Nephron (organoid): ENCODE measurements around the gene CDH4.

ENCODE experiments used
- H3K27ac Mint-ChIP-seq, 3 experiments: 2 replicates each; pipeline ENCODE4 v1.8.0; 2020; ENCODE audit warnings: mixed read lengths in 3 of 3, mild to moderate bottlenecking in 2 of 3, moderate library complexity in 1 of 3
- H3K27me3 Mint-ChIP-seq: 2 replicates; pipeline ENCODE4 v1.8.0; 2021; ENCODE audit warnings: low read depth, mild to moderate bottlenecking, moderate library complexity, mixed read lengths
- H3K36me3 Mint-ChIP-seq: 2 replicates; pipeline ENCODE4 v1.8.0; 2020; ENCODE audit warnings: low read depth, mixed read lengths
- H3K4me1 Mint-ChIP-seq: 2 replicates; pipeline ENCODE4 v1.8.0; 2020; ENCODE audit warnings: mixed read lengths
- H3K4me3 Mint-ChIP-seq, 3 experiments: 2 replicates each; pipeline ENCODE4 v1.8.0; 2020; ENCODE audit warnings: mild to moderate bottlenecking in 3 of 3, mixed read lengths in 3 of 3, moderate library complexity in 2 of 3
- H3K9me3 Mint-ChIP-seq: 2 replicates; pipeline ENCODE4 v1.8.0; 2020; ENCODE audit warnings: mixed read lengths
- TF ChIP-seq, protein P1 (sequence below), 3 experiments: fragments of 200-600 bp; sonication (generic); IDR thresholded peaks; one replicate each; pipeline ENCODE4 v1.5.0; 2021; ENCODE audit warnings: antibody characterized with exemption in 3 of 3; ENCODE audit not compliant: unreplicated experiment in 3 of 3

The CDH4 gene

GRCh38 chr20:61316346-61316745 is 64.3 kb downstream of the CDH4 start:
- Mint-ChIP-seq H3K4me1 (peaks cover 17% of the 10 kb centered on the region), H3K27ac (no peak overlapping the region), H3K4me3 (no peak overlapping the region), H3K9me3 (no peaks in the 10 kb centered on the region), H3K36me3 (no peaks in the 10 kb centered on the region), H3K27me3 (peaks cover 79% of the 10 kb centered on the region)
- TF ChIP-seq, protein P1, sequence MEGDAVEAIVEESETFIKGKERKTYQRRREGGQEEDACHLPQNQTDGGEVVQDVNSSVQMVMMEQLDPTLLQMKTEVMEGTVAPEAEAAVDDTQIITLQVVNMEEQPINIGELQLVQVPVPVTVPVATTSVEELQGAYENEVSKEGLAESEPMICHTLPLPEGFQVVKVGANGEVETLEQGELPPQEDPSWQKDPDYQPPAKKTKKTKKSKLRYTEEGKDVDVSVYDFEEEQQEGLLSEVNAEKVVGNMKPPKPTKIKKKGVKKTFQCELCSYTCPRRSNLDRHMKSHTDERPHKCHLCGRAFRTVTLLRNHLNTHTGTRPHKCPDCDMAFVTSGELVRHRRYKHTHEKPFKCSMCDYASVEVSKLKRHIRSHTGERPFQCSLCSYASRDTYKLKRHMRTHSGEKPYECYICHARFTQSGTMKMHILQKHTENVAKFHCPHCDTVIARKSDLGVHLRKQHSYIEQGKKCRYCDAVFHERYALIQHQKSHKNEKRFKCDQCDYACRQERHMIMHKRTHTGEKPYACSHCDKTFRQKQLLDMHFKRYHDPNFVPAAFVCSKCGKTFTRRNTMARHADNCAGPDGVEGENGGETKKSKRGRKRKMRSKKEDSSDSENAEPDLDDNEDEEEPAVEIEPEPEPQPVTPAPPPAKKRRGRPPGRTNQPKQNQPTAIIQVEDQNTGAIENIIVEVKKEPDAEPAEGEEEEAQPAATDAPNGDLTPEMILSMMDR (IDR thresholded peaks at IDR 0.05; ENCODE audit: unreplicated experiment in 3 of 3) = no peak

DNA sequence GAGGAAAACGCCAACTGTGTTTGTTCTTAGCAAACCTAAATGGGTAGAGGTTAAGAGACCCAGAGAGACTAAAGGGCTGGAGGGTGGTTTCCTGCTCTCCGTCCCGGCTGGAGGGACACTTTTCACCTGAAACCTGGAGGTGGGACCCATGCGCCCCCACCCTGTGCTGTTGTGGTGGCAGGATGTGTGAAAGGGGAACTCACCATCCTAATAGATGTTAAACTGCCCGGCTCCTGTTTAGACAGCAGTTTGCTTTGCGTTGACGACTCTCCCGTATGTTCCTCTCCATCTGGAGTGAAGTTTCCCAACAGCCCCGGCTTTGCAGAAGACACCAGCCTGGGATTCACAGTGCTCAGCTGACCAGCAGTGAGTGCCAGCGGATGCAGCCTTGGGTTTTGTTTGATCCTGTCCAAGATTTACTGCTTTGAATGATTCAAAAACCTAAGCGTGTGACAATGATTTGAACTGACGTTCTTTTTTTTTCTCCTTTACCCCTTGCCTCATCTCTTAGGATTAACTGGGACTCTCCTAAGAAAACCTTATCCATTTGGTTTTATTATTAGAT is 66.0 kb downstream of the CDH4 start:
- Mint-ChIP-seq H3K4me1 (peaks cover 16% of the 10 kb centered on the region), H3K36me3 (no peaks in the 10 kb centered on the region), H3K4me3 (no peak overlapping the region), H3K27me3 (peaks cover 67% of the 10 kb centered on the region), H3K27ac (no peak overlapping the region), H3K9me3 (no peaks in the 10 kb centered on the region)
- TF ChIP-seq, protein P1 (IDR thresholded peaks at IDR 0.05; ENCODE audit: unreplicated experiment in 3 of 3) = no peak

DNA sequence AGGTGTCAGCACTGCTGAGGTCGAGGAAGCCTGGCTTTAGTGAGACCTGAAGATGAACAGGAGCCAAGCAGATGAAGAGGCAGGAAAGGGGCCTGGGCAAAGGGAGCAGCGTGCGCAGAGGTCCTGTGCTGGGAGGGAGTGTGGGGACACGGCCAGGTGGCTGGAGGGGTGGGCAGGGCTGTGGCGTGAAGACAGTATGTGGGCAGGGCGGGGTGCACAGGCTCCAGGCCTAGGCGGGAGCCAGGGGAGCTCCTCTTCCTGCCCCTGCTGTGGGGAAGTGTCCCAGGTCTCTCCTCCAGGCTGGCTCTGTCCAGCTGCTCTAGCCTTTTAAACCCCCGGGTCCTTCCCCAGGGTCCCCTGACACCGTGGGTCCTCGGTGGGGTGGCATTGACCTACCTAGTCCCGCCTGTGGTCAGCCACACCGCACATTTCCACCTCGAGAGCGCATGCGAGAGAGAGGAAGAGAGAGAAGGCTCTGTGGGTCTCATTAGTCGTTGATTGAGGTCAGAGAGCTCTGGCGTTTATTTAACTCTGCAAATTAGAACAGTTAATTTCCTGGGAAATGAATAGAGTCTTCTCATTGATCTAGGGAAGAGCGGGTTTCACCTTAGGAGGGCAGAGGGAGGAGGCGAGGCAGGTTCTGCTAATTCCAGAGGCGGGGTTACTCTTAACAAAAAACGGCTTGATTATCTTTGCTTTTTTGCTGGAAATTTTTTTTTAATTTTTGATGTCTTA is 68.8 kb downstream of the CDH4 start:
- H3K4me3 Mint-ChIP-seq = no peak overlapping the region
- TF ChIP-seq, protein P1 (IDR thresholded peaks at IDR 0.05; ENCODE audit: unreplicated experiment in 3 of 3) = no peak
- no peaks in the 10 kb centered on the region for H3K9me3 Mint-ChIP-seq

GRCh38 chr20:61321481-61321880 is 69.4 kb downstream of the CDH4 start:
- peaks cover 2% of the 10 kb centered on the region for H3K4me1 Mint-ChIP-seq
- H3K27me3 Mint-ChIP-seq = peaks cover 55% of the 10 kb centered on the region
- H3K36me3 Mint-ChIP-seq = no peaks in the 10 kb centered on the region
- TF ChIP-seq, protein P1 (IDR thresholded peaks at IDR 0.05; ENCODE audit: unreplicated experiment in 3 of 3) = no peak
- H3K27ac Mint-ChIP-seq = no peak overlapping the region
- no peaks in the 10 kb centered on the region for H3K9me3 Mint-ChIP-seq
- H3K4me3 Mint-ChIP-seq = no peak overlapping the region

More for the DNA sequence above, 68.8 kb downstream of the CDH4 start:
- Mint-ChIP-seq H3K4me1 (peaks cover 8% of the 10 kb centered on the region), H3K27ac (no peak overlapping the region), H3K36me3 (no peaks in the 10 kb centered on the region), H3K27me3 (peaks cover 60% of the 10 kb centered on the region)

DNA sequence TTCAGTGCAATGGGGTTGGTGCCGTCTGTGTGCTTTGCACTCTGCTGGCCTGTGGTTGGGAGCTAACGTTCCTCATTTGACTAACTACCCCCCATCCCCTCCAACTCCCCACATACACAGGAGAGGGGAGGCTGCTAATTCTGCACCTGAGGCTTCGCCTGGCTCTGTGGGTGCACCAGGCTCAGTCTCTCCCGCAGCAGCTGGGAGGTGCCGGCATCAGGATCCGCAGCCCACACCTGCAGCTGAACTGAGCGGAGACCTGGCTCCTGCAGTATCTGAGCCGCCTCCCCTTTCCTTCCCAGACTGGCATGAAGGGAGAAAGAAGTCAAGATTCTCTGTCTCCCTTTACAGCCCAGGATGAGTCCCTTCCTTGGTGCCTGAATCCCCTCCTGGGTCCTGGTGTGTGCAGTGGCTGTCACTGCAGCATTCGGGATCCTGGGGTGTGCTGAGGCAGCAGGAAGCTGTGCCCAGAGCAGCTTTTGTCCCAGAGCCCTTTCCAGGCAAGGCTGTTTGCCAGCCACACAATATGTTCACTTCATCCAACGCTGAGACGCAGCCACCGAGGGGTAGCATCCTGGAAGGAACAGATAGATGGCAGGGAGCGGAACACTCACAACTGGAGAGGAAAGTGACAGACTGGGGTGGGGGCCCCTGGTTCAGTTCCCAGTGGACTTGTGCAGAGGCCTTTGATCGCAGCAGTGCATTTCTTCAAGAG is 70.2 kb downstream of the CDH4 start:
- TF ChIP-seq, protein P1 (IDR thresholded peaks at IDR 0.05; ENCODE audit: unreplicated experiment in 3 of 3) = no peak
- no peak overlapping the region for H3K4me3 Mint-ChIP-seq
- no peaks in the 10 kb centered on the region for H3K36me3 Mint-ChIP-seq
- no peak overlapping the region for H3K27ac Mint-ChIP-seq
- H3K27me3 Mint-ChIP-seq = peaks cover 59% of the 10 kb centered on the region
- no peaks in the 10 kb centered on the region for H3K9me3 Mint-ChIP-seq
- H3K4me1 Mint-ChIP-seq = no peaks in the 10 kb centered on the region
